NCI-H1930 (cell line): ENCODE measurements around the gene ZFP92.

Experiments
- DNase-seq, 2 experiments: peaks; one replicate each; lab custom pipeline; 2025; lab: John Stamatoyannopoulos, UW

Gene ZFP92

GRCh38 chrX:153408871-153409351 lies 2.4 kb upstream of the ZFP92 start:
- DNase-seq = no peak

GRCh38 chrX:153409414-153410101 lies 1.7 kb upstream of the ZFP92 start:
- no peak for DNase-seq

GRCh38 chrX:153410373-153410772 lies 899 bp upstream of the ZFP92 start:
- DNase-seq = no peak

- no peak for DNase-seq
These were observed 401 bp upstream of the ZFP92 start for GRCh38 chrX:153410888-153411254.

GRCh38 chrX:153411988-153412574 lies 809 bp downstream of the ZFP92 start:
- no peak for DNase-seq

- DNase-seq = no peak
These were observed 1.8 kb downstream of the ZFP92 start for GRCh38 chrX:153412746-153413720.

- DNase-seq = no peak
These were observed 2.5 kb downstream of the ZFP92 start for GRCh38 chrX:153413731-153414130.

- no peak for DNase-seq
These were observed 3.7 kb downstream of the ZFP92 start for GRCh38 chrX:153414856-153415510.

GRCh38 chrX:153416781-153417450 lies 5.6 kb downstream of the ZFP92 start:
- DNase-seq = no peak

GRCh38 chrX:153417637-153418036 lies 6.4 kb downstream of the ZFP92 start:
- no peak for DNase-seq

- DNase-seq = no peak
These were observed 9.8 kb downstream of the ZFP92 start for GRCh38 chrX:153420851-153421599.

GRCh38 chrX:153421856-153422255 lies 10.6 kb downstream of the ZFP92 start:
- no peak for DNase-seq

- DNase-seq = no peak
These were observed 12.4 kb downstream of the ZFP92 start for GRCh38 chrX:153423652-153424051.

- no peak for DNase-seq
These were observed 14.9 kb downstream of the ZFP92 start for GRCh38 chrX:153426204-153426603.

- no peak for DNase-seq
These were observed 19.5 kb downstream of the ZFP92 start for GRCh38 chrX:153430796-153431195.

- DNase-seq = no peak
These were observed 21.9 kb downstream of the ZFP92 start for GRCh38 chrX:153433161-153433680.

GRCh38 chrX:153433781-153434285 lies 22.6 kb downstream of the ZFP92 start:
- DNase-seq = no peak

- no peak for DNase-seq
These were observed 23.5 kb downstream of the ZFP92 start for GRCh38 chrX:153434801-153435200.

- no peak for DNase-seq
These were observed 24.6 kb downstream of the ZFP92 start for GRCh38 chrX:153435845-153436244.

- peak in 1 of 2 experiments; percentile 8 for DNase-seq
These were observed 27.3 kb downstream of the ZFP92 start for GRCh38 chrX:153438532-153438931.
